ENCODE measurements around the gene MED22.

DNA sequence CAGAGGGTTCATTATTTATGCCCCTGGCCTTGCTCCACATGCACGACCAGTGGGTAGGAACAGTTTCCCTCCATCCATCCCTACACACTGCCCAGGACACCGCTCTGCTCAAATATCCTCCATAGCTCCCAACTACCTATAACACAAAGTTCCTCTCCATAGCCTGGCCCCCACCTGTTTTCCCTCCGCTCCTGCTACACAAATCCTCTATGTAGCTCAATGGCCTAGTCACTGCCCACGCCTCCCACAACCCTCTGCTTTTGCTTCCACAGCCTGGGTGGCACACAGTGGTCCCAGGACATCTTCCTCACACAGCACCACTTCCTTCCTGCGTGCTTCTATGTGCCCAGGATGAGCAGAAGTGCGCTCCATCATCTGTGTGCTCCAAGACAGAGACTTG lies 49.4 kb upstream of the MED22 start:
- TF ChIP-seq, protein P1, sequence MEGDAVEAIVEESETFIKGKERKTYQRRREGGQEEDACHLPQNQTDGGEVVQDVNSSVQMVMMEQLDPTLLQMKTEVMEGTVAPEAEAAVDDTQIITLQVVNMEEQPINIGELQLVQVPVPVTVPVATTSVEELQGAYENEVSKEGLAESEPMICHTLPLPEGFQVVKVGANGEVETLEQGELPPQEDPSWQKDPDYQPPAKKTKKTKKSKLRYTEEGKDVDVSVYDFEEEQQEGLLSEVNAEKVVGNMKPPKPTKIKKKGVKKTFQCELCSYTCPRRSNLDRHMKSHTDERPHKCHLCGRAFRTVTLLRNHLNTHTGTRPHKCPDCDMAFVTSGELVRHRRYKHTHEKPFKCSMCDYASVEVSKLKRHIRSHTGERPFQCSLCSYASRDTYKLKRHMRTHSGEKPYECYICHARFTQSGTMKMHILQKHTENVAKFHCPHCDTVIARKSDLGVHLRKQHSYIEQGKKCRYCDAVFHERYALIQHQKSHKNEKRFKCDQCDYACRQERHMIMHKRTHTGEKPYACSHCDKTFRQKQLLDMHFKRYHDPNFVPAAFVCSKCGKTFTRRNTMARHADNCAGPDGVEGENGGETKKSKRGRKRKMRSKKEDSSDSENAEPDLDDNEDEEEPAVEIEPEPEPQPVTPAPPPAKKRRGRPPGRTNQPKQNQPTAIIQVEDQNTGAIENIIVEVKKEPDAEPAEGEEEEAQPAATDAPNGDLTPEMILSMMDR (IDR thresholded peaks at IDR 0.05) = no peak
- no peak for TF ChIP-seq POLR2A (IDR thresholded peaks at IDR 0.05)
- no peak for TF ChIP-seq POLR2AphosphoS5 (IDR thresholded peaks at IDR 0.05; ENCODE audit: insufficient read depth in 1 of 2, low read depth in 1 of 2)
